ENCODE measurements around the gene CCNY.
"Not testable (repeated sequence)": the region's sequence is repeated elsewhere in the genome, so short reads cannot be mapped to it uniquely, and the experiment has no call there.

The CCNY gene

DNA sequence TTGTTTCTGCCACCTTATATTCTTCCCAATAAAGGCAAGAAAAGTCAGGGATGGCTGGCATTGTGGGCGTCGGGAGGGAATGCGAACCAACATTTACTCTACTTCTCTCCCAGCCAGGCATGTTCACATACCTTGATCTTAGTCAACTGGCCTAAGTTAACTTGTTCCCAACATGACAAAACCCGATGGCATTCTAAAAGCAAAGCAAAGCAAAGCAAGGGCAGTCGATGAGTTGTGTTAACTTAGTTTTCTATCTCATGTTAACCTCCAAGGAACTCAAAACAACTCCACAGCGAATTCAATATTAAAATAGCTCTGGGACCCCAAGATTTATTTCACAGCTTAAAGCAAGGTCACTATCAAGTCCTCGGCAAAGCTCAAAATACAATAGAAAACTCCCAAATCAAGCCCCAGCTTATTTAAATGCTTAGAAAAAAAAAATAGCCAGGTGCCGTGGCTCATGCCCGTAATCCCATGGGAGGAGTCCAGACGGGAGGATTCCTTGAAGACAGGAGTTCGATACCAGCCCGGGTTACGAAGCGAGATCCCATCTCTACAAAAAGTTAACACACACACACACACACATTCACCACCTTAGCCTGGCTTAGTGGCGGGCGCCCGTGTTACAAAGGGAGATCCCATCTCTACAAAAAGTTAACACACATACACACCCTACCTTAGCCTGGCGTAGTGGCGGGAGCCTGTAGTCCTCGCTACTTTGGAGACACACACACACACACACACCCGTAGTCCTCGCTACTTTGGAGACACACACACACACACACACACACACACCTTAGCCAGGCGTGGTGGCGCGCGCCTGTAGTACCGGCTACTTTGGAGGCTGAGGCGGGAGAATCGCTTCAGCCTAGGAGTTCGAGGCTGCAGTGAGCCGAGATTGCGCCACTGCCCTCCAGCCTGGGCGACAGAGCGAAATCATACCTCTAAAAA, 901 bp upstream of the CCNY start:
- DNase-seq, result no peak

DNA sequence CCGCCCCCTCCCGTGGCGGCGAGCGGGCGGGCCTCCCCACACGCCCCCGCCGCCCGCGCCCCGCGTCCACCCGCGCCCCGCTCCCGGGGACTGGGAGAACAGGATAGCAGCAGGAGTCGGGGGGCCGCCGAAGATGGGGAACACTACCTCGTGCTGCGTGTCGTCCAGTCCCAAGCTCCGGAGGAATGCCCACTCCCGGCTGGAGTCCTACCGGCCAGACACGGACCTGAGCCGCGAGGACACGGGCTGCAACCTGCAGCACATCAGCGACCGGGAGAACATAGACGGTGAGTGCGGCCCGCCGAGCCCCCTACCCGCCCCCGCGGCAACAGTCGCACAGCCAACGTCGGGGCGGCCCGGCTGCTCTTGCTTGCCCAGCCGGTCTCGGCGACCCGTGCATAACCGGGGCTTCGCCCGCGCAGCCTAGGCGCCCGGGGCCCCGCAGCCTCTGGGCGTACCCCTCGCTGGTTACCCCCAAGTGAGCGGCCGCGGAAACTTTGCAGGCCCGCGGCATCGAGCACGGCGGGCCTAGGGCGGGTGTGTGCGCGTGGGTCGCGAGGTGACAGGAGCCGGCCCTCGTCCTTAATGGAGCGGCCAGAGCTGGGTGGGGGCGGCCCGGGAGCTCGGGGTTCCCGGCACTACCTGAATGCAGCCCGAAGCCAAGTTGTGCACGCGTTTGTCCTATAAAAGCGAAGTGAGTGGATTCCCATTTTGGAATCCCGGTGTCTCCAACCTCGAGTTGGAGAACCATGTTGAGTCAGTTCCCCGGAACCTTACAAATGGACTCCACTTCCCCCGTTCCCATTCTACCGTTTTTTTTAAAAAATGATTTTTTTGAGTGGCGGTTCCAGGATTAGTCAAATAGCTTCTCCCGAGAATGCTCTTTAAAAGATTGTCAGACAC, 863 bp downstream of the CCNY start:
- no peak for DNase-seq

DNA sequence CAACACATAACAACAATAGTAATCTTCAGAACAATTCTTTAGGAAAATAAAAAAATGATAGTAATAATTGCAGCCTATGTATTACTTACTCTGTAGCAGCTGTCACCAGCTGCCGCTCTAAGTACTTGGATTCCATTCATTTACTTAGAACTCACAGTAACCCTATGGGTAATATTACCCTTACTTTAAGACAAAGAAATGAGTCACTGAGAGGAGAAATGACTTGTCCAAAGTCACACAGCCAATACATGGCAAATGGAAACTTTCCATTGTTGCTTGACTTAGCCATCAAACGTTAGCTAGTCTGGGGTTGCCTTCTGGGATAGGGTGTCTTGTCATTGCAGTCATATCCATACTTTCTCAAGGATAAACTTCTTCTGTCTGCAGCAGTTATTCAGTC, 3.6 kb downstream of the CCNY start:
- no peak for DNase-seq

DNA sequence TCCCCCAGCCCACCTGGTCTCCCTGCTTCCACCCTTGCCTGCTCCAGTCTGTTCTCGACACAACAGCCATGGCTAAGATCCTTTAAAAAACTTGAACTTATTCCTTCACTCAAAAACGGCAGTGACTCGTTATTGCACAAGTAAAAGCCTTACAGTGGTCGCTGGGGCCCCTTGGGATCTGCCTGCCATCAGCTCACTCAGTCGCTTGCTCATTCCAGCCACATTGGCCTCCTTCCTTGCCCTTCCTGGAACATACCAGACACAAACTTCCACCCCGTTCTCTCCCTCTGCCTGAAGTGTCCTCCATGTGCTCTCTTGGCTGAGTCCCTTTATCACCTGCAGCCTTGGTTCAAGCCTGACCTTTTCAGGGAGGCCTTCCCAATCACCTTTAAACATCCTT, 4.7 kb downstream of the CCNY start:
- no peak for DNase-seq

DNA sequence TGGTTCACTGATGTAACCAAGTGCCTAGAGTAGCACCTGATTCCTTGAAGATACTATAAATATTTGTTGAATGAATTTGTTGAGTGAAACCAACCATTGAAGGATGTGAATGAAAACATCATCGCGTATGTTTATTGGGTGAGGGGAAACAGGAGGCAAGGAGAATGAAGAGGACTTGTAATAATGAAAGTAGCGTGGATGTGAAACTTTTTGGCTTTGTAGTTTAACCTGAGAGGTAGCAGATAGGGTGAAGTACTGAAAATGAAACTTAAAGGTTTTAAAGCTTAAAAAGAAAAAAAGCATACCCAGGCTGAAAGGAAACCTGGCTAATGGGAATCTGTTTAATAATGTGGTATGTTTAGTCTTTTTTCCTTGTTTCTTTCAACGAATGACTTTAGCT, 5.2 kb downstream of the CCNY start:
- no peak for DNase-seq

DNA sequence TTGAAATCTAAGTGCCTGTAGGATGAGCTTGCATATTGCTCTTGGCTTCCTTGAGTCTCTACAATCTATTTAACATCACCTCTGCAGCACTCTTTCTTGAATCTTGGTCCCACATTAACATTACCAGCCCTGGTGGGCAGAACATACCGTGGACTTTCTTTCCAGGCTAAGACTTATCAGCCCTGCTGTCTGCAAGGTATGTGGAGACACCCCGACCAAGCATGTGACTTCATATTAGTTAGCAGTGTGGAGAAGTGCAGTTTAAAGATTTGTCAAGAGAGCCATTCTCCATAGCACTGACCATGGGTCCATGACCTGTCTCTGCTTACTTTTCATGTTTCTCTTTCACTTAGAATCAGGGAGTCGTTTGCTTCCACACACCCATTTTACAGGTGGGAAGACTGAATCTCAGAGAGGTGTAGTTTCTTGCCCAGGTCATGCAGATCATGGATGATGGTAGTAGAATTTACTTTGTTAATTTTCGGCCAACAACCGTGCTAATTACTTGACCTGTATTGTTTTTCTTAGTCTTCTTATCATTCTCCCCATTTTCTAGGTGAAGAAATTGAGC, 6.0 kb downstream of the CCNY start:
- no peak for DNase-seq

DNA sequence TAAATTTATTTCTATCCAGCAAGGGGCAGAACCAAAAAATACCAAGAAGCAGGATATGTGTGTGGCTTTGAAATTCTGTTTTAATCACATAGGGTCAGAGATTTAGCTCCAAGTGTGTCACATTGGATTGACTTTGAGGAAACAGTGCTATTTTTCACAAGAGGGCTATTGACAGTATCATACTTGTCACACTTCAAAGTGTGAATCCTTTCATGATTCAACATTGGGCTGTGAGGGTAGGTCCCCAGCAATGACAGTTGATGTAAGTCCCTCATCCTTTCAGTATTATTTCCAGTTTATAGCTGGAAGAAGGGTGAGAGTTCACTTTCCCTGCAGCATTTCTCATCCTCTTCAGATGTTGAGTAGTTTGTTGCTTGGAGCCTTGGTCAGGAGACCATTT, 7.4 kb downstream of the CCNY start:
- no peak for DNase-seq

DNA sequence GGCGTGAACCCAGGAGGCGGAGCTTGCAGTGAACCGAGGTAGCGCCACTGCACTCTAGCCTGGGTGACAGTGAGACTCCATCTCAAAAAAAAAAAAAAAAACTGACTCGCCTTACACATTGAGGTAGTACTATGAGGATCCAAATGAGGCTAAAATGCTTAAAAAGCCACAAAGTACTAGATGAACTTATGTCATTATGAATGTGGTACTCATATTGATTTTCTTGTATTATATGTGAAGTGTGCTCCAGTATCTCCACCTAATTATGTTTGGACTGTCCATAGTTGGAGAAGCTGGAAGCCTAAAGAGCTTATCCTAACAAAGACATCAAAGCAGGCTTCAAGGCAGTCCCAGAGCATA, 9.1 kb downstream of the CCNY start:
- no peak for DNase-seq

DNA sequence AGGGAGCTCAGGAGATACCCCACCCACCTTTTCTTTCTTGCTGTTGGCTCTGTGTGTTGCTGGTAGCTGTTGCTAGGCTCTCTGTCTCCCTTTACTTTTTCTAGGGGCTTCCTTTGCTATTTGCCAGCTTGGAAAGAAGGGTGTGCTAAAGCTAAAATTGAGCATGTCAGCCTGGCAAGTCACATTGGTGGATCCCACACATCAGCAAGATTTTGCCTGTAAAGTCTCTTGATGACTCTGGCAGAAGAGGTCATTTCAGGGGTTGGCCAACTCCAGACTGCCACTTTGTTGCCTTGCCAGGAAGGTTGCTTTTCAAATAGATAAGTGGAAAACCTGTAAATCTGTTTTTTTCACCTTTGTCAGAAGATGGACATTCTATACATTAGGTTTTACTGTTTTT, 9.9 kb downstream of the CCNY start:
- DNase-seq, result no peak

DNA sequence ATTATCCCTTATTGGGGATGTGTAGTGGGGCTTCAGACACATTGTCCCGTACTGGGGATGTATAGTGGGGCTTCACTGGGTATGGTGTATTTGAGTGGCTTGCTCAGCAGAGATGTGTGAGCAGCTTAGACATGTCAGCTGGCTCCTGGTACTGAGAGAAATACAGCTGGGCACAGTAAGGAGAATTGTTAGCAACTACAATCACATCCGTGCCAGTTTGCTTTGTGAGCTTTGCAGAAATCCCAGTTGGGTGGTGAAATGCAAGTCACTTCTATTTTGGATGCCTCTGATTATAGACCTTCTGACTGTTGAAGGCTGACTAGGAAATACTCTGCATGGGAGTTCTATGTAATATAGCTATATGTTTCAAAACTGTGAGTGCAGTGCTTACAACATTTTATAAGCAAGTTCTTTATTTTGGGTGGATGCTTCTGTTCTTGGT, 10.8 kb downstream of the CCNY start:
- no peak for DNase-seq

DNA sequence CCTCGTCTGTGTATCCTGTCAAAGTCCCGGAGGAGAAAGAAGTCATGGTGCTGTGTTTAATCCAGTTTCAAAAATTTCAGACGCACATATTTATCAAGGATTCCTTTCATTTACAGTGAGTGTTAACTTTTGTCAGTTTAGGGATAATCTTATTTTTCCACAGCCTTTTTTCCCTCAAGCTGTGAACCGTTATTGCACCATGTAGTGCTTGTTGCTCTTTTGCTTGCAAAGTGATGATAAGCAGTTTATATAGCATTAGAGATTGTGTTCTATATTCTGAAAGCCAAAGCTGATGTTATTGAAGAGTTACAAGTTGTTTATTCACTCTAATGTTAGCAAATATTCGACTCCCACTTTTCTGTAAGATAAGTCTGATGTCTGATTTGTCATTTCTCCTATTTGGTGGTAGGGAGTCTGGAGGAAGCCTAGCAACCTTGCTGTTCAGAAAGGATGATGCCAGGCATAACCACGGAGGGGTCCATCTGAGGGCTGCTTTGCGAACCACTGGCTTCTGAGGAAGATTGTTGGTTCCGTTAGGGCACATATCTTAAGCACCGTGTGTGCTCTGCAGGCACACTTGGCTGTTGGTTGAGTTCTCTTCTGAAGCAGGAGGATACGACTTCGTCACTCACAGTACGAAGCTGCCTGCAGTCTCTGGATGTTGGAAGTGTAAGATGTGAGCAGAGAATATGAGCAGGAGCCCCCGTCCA, 11.7 kb downstream of the CCNY start:
- DNase-seq, result no peak

DNA sequence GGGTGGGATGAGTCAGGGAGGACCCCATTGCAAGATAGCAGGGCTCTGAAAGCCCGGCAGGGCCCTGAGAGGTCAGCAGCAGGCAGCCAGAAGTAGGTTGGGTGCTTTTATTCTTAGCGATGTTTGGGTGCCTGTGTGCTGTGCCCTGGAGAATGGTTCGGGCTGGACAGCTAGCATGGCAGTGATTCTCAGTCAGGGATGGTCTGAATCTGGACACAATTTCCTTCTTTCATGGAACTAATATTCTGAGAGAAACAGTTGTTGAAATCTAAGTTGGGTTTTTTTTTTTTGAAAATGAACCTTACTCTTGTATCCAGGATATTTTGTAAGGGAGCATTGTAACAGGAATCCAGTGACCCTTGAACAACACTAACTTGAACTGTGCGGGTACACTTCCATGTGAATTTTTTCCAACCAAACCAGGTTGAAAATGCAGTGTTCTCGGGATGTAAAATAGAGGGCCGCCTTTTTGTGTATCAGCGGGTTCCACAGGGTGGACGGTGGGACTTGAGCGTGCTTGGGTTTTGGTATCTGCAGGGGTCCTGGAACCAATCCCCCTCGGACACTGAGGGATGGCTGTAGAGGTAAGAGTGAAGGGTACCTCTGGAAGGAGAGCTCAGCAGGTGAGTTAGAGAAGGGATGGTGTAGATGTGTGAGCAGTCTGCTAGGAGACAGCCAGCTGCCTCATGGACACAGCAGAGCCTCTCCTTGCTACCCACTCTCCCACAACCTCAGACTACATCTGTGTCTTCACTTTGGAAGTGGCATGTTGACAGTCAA, 12.5 kb downstream of the CCNY start:
- no peak for DNase-seq

DNA sequence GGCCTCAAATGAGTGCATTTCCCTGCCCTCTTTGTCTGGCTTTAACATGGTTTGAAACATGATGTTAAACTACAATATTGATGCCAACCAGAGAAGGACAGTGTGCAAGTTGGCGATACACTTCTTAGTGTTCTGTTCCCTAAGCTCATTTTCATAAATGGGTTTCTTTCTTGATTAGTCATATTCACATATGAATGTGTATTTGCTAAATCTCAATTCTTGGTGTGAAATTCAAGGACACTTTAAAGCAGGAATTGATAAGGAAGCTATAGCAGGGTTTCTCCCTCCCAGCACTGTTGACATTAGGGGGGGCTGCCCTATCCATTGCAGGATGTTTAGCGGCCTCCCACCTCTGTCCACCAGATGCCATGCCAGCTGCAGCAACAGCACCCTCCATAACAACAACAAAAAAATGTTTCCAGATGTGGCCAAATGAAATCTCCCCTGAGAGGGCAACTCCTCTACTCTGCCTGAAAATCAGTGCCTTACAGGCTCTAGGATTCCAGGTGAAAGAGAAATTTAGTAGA, 13.1 kb downstream of the CCNY start:
- DNase-seq, result no peak

DNA sequence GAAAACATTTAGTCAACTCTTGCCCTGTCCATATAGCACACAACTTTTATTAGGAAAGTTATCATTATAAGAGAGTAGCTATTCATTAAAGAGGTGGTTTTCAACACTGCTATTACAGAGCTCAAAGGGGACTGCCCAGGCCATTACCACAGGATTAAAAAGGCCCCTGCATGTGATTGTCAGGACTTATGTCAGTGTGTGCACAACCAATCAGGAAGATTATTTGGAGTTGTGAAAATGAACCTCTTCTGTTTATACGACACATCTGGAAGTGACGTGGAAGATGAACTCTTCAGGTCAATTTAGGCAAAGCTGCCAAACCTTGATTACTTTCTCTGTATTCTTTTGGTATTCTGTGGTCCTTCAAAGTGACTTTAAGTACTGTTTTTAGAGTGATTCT, 14.7 kb downstream of the CCNY start:
- no peak for DNase-seq

DNA sequence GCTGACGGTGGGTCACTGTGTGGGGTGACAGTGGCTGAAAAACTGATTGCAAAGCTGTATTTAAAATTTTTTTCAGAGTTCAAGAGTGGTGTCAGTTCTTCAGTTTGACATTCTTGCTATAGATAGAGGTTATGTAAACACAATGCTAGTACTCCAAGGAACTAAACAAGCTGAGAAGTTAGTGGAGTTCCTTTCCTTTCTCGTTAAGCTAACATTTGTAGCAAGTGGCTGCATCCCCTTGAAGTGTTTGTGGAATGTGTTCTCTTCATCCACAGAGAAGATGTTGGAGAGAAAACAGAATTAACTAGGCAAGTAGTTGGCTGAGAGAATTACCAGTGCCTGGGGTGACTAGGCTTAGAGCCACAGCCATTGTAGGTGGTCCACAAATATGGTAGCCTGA, 15.8 kb downstream of the CCNY start:
- DNase-seq, result no peak

DNA sequence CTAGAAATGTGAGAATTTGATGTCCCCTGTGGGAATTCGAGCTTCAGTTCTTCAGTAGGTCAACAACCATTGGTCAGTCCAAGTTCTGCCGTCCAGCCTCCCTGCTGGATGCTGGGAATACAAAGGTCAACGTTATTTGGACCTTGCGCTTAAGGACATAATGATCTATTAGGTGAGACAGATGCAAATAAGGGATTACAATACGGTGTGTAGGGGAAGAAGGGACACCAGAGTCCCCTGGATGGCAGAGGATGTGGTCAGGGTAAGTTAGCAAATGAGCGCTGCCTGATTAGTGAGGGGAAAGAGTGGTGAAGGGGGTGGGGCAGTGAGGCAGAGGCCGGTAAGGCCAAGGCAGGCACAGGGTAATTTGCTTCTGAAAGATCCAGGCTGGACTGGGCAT, 16.2 kb downstream of the CCNY start:
- no peak for DNase-seq

DNA sequence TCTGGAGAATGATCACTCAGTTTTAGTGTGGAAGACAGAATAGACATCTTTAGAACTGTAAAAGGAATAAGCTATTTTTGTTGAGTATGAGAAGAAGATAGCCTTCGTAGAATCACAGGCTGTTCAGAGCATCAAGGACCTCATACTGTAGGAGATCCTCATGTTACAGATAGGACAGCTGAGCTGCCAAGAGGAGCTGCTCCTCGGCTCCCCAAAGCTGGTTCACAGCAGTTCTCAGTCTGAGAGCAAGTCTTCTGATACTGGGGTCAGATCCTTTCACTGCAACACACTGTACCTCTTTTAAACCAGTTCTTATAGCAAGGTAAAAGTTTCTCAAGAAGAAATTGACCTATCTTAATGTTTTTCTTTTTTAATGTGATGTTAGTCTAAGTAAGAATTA, 17.1 kb downstream of the CCNY start:
- DNase-seq, result no peak

DNA sequence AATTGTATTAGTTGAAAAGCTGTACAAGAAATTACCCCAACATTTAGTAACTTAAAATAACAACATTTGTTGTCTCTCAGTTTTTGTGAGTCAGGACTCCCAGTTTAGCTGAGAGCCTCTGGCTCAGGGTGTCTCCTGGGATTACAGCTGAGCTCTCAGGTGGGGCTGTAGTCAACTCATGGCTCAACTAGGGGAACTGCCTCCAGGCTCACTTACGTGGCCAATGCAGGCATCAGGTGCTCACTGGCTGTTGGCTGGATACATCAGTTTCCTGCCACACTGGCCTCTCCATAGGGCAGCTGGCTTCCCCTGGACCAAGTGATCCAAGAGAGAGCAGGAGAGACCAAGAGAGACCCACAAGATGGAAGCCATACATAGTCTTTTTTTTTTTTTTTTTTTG, 17.5 kb downstream of the CCNY start:
- no peak for DNase-seq

DNA sequence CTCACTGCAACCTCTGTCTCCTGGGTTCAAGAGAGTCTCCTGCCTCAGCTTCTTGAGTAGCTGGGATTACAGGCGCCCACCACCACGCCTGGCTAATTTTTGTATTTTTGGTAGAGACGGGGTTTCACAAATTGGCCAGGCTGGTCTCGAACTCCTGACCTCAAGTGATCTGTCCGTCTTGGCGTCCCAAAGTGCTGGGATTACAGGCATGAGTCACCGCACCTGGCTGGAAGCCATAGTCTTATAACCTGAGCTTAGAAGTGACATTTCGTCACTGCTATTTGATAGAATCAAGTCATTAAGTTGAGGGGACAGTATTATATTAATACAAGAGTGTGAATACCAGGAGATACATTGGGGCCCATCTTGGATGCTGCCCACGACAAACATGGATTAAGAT, 17.9 kb downstream of the CCNY start:
- not testable (repeated sequence) for DNase-seq

DNA sequence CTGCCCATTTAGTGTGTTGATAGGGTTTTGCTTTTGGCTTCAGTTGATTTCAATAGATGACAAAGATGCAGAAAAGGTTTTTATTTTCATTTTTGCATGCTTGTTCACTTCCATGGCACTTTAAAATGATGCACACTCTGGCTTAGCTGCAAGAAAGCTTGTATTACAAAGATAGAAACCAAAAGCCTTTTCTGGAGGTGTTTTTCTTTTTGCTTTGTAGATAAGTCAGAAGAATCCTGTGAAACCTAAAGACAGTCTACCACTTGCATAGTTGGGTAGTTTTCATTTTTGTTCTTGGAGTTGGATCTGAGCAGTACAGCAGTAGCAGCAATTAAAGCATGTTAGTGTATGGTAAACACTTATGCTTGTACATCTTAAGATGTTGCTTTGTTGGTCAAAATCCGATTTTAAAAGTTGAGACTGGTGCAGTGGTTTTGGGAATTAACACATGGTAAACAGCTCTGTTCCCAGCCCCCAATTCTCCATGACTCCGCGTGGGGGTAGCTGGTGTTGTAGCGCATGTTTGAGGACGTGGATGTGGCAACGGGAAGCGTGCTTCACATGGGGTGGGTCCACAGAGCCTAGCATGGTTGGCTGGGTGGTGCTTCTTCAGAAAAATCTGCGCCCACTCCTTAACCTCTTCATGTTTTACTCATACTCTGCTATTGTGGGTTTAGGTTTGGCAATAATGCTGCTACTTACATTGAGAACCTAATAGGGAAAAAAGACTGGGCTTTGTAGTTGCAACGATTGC, 19.8 kb downstream of the CCNY start:
- DNase-seq, result no peak

DNA sequence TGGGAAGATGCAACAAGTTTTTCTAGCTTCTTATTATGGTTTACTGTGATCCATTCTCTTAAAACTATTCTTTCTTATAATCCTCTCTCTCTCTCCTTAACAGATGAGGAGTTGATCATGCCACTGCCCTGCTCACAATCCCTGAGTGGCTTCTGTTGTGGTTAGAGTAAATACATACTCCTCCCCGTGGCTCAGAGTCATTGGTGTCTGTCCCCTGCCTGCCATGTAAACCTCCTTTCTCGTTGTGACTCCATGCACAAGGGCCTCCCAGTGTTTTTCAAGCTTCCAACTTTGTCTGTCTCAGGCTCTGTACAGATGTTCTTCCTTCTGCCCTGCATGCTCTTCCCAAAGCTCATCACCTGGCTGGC, 20.4 kb downstream of the CCNY start:
- no peak for DNase-seq
